ENCODE results near the gene CHRNA4.

DNA sequence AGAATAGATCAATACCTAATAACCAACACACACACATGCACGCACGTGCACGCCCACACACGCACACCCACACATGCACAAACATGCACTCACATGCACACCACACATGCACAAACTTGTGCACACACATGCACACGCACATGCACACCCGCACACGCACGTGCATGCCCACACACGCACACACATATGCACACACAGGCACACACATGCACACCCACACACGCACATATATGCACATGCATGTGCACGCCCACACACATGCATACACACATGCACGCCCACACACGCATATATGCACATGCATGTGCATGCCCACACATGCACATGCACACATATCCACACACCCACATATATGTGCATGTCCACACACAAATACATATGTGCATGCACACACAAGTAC, 26.2 kb upstream of the CHRNA4 start:
- TF ChIP-seq, protein P1, sequence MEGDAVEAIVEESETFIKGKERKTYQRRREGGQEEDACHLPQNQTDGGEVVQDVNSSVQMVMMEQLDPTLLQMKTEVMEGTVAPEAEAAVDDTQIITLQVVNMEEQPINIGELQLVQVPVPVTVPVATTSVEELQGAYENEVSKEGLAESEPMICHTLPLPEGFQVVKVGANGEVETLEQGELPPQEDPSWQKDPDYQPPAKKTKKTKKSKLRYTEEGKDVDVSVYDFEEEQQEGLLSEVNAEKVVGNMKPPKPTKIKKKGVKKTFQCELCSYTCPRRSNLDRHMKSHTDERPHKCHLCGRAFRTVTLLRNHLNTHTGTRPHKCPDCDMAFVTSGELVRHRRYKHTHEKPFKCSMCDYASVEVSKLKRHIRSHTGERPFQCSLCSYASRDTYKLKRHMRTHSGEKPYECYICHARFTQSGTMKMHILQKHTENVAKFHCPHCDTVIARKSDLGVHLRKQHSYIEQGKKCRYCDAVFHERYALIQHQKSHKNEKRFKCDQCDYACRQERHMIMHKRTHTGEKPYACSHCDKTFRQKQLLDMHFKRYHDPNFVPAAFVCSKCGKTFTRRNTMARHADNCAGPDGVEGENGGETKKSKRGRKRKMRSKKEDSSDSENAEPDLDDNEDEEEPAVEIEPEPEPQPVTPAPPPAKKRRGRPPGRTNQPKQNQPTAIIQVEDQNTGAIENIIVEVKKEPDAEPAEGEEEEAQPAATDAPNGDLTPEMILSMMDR (IDR thresholded peaks at IDR 0.05): no peak
- TF ChIP-seq EP300 (IDR thresholded peaks at IDR 0.05): no peak
- TF ChIP-seq POLR2A (IDR thresholded peaks at IDR 0.05): no peak
